Measurements from ENCODE around the gene IPP.

IPP gene

GRCh38 chr1:45750298-45751038, at the start of gene IPP:
IPP (minus strand) TSS chr1:45750653; CDS start chr1:45746411, 4,242 bp downstream.
- Histone ChIP-seq H3K27ac (peak within 1 kb of the TSS; percentile 94), H3K4me3 (ENCODE audit: low read depth, low read length) (peak within 1 kb of the TSS; percentile 99), H3K79me2 (no peaks in the 10 kb centered on the region), H3K4me1 (no peaks in the 10 kb centered on the region), H3K9me3 (ENCODE audit: control insufficient read depth, low read length) (no peaks in the 10 kb centered on the region), H3K36me3 (ENCODE audit: control insufficient read depth, insufficient read depth, low read length) (no peaks in the 10 kb centered on the region), H3K9ac (peak within 1 kb of the TSS; percentile 53), H3K4me2 (ENCODE audit: low read length) (peak within 1 kb of the TSS; percentile 99), H3K27me3 (ENCODE audit: control insufficient read depth, insufficient read depth, low read length) (no peaks in the 10 kb centered on the region), H2AFZ (peak within 1 kb of the TSS; percentile 98)
- peak; percentile 6 for TF ChIP-seq CTCF (IDR thresholded peaks at IDR 0.05)

- TF ChIP-seq CTCF (IDR thresholded peaks at IDR 0.05) = no peak
- Histone ChIP-seq H2AFZ (no peak overlapping the region), H3K4me2 (ENCODE audit: low read length) (no peak overlapping the region), H3K27me3 (ENCODE audit: control insufficient read depth, insufficient read depth, low read length) (no peaks in the 10 kb centered on the region), H3K36me3 (ENCODE audit: control insufficient read depth, insufficient read depth, low read length) (no peaks in the 10 kb centered on the region), H3K4me1 (no peaks in the 10 kb centered on the region), H3K9me3 (ENCODE audit: control insufficient read depth, low read length) (no peaks in the 10 kb centered on the region), H3K27ac (no peak overlapping the region), H3K4me3 (ENCODE audit: low read depth, low read length) (no peak overlapping the region), H3K9ac (no peak overlapping the region), H3K79me2 (no peaks in the 10 kb centered on the region)
Measured at GRCh38 chr1:45796946-45797345, 46.5 kb upstream of the IPP start.

DNA sequence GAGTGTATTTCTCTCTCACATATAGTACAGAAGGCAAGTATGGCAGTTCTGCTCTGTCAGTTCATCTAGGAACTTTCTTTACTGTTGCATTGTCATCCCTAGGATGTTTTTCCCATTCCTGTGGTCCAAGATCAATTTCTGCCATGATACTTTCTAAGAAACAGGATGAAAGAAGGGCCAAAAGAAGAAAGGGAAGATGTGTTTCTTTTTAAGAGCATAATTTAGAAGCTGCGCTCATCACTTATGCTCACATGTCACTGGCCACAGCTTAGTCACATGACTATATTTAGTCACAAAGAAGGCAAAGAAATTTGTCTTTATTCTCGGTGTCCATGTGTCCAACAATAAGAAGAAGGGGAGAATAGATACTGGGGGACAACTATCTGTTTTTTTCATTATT, 45.9 kb upstream of the IPP start:
- no peak for TF ChIP-seq CTCF (IDR thresholded peaks at IDR 0.05)
- no peaks in the 10 kb centered on the region for H3K79me2 ChIP-seq
- H3K4me2 ChIP-seq (ENCODE audit: low read length) = no peak overlapping the region
- no peak overlapping the region for H3K27ac ChIP-seq
- no peak overlapping the region for H2AFZ ChIP-seq
- no peaks in the 10 kb centered on the region for H3K4me1 ChIP-seq
- H3K9me3 ChIP-seq (ENCODE audit: control insufficient read depth, low read length) = no peaks in the 10 kb centered on the region
- H3K9ac ChIP-seq = no peak overlapping the region
- no peaks in the 10 kb centered on the region for H3K36me3 ChIP-seq (ENCODE audit: control insufficient read depth, insufficient read depth, low read length)
- H3K27me3 ChIP-seq (ENCODE audit: control insufficient read depth, insufficient read depth, low read length) = no peaks in the 10 kb centered on the region
- H3K4me3 ChIP-seq (ENCODE audit: low read depth, low read length) = no peak overlapping the region

GRCh38 chr1:45793942-45794604, 43.6 kb upstream of the IPP start:
- TF ChIP-seq CTCF (IDR thresholded peaks at IDR 0.05) = no peak
- no peak overlapping the region for H2AFZ ChIP-seq
- H3K4me2 ChIP-seq (ENCODE audit: low read length) = no peak overlapping the region
- no peaks in the 10 kb centered on the region for H3K36me3 ChIP-seq (ENCODE audit: control insufficient read depth, insufficient read depth, low read length)
- H3K27ac ChIP-seq = no peak overlapping the region
- no peaks in the 10 kb centered on the region for H3K9me3 ChIP-seq (ENCODE audit: control insufficient read depth, low read length)
- H3K27me3 ChIP-seq (ENCODE audit: control insufficient read depth, insufficient read depth, low read length) = no peaks in the 10 kb centered on the region
- no peak overlapping the region for H3K9ac ChIP-seq
- no peaks in the 10 kb centered on the region for H3K4me1 ChIP-seq
- no peak overlapping the region for H3K4me3 ChIP-seq (ENCODE audit: low read depth, low read length)
- H3K79me2 ChIP-seq = no peaks in the 10 kb centered on the region
